A549 (cell line): ENCODE data around the gene EIF1AD. TPM values are rescaled to one million over a fixed set of nuclear protein-coding genes. Genes with fewer than 3 reads are reported as not detected.

Experiments
- ATAC-seq, 2 experiments: fragments of 200-7000 bp in 1 of 2; fragments of >200 bp in 1 of 2; cut with Nextera tagmentation in 1 of 2; cut with Tn5 transposase in 1 of 2; 3 replicates each; pipeline versions ENCODE4 v1.8.0 to v1.9.1; 2018 to 2020; ENCODE audit warnings: mild to moderate bottlenecking in 1 of 2, moderate library complexity in 1 of 2
- CTCF ChIA-PET: fragments of 300-600 bp; sonication (Branson Sonifier 250); formaldehyde crosslinking; extraction: SDS; loops from one replicate; lab custom pipeline; 2021; ENCODE audit warnings: antibody characterized with exemption, inconsistent platforms; lab: Yijun Ruan, JAX
- POLR2A ChIA-PET: fragments of 350-600 bp; formaldehyde crosslinking; extraction: SDS; loops from one replicate; lab custom pipeline; 2021; ENCODE audit warnings: antibody characterized with exemption, inconsistent platforms; lab: Yijun Ruan, JAX
- DNase-seq, 2 experiments: peaks; one replicate each; pipeline versions ENCODE4 v3.0.0 to v3.0.0-alpha.2; 2011 to 2016; ENCODE audit warnings: low read depth in 1 of 2, low spot score in 1 of 2
- FAIRE-seq: peaks from 2 replicates; lab custom pipeline; 2011; peaks lifted over from hg19 to GRCh38; lab: Jason Lieb, UNC
- H3K27ac ChIP-seq, 2 experiments: fragments of >200 bp; sonication (Bioruptor Twin); formaldehyde crosslinking; 3 replicates each; pipeline ENCODE4 v1.5.1; 2016 to 2017
- H3K4me1 ChIP-seq: fragments of >200 bp; sonication (Bioruptor Twin); formaldehyde crosslinking; 3 replicates; pipeline ENCODE4 v1.6.1; 2016
- H3K4me2 ChIP-seq: fragments of >200 bp; sonication (Bioruptor Twin); formaldehyde crosslinking; 3 replicates; pipeline ENCODE4 v1.6.1; 2016
- H3K4me3 ChIP-seq: fragments of >200 bp; sonication (Bioruptor Twin); formaldehyde crosslinking; 3 replicates; pipeline ENCODE4 v1.5.1; 2016
- H3K9me3 ChIP-seq: fragments of >200 bp; sonication (Bioruptor Twin); formaldehyde crosslinking; 3 replicates; pipeline ENCODE4 v1.6.1; 2016
- CHD4 ChIP-seq: fragments of 200-600 bp; sonication (generic); IDR thresholded peaks from 2 replicates; pipeline ENCODE4 v1.6.1; 2016; ENCODE audit warnings: antibody characterized with exemption, mild to moderate bottlenecking, borderline replicate concordance
- CTCF ChIP-seq: fragments of >200 bp; sonication (Bioruptor Twin); formaldehyde crosslinking; IDR thresholded peaks from 3 replicates; pipeline ENCODE4 v1.5.1; 2016
- E2F6 ChIP-seq: IDR thresholded peaks from 2 replicates; pipeline ENCODE4 v1.6.1; 2012; ENCODE audit warnings: low read depth, borderline replicate concordance
- ELK1 ChIP-seq: fragments of 150-350 bp; IDR thresholded peaks from 2 replicates; pipeline ENCODE4 v1.6.1; 2014; ENCODE audit warnings: low read depth, mild to moderate bottlenecking, low read length
- EP300 ChIP-seq, 2 experiments: fragments of >200 bp; sonication (Bioruptor Twin); formaldehyde crosslinking; IDR thresholded peaks; 2 replicates in 1 of 2; 3 replicates in 1 of 2; pipeline ENCODE4 v1.6.1; 2016 to 2017
- FOSL2 ChIP-seq, 2 experiments: fragments of 450-650 bp in 1 of 2; fragments of >200 bp in 1 of 2; sonication (Bioruptor Twin) in 1 of 2; formaldehyde crosslinking; IDR thresholded peaks; 2 replicates each; pipeline versions ENCODE4 v1.5.0 to v1.6.1; 2016 to 2020; ENCODE audit warnings: mild to moderate bottlenecking in 1 of 2, moderate library complexity in 1 of 2
- FOXS1 ChIP-seq: fragments of 250-450 bp; sonication (Bioruptor Pico); IDR thresholded peaks from 2 replicates; pipeline ENCODE4 v1.5.0; 2020; ENCODE audit warnings: mild to moderate bottlenecking, moderate library complexity
- HDAC2 ChIP-seq: fragments of 200-600 bp; sonication (generic); IDR thresholded peaks from 2 replicates; pipeline ENCODE4 v1.6.1; 2016
- HES2 ChIP-seq: fragments of >200 bp; sonication (Bioruptor Twin); formaldehyde crosslinking; IDR thresholded peaks from 2 replicates; pipeline ENCODE4 v1.6.1; 2016
- JUN ChIP-seq, 2 experiments: fragments of >200 bp; sonication (Bioruptor Twin); formaldehyde crosslinking; IDR thresholded peaks; 2 replicates in 1 of 2; 3 replicates in 1 of 2; pipeline ENCODE4 v1.6.1; 2016 to 2017
- MAX ChIP-seq: IDR thresholded peaks from 2 replicates; pipeline ENCODE4 v1.6.1; 2012
- MYC ChIP-seq: IDR thresholded peaks from 2 replicates; pipeline ENCODE4 v1.6.1; 2012; ENCODE audit warnings: mild to moderate bottlenecking, inconsistent platforms, low read length, improper control_type of control experiment, borderline replicate concordance
- NFE2L2 ChIP-seq: fragments of 150-350 bp; conservative IDR thresholded peaks from 2 replicates; pipeline ENCODE4 v1.6.1; 2014; ENCODE audit warnings: low read length
- NR3C1 ChIP-seq: fragments of >200 bp; sonication (Bioruptor Twin); formaldehyde crosslinking; IDR thresholded peaks from 3 replicates; pipeline ENCODE4 v1.6.1; 2017
- POLR2AphosphoS2 ChIP-seq: conservative IDR thresholded peaks from 2 replicates; pipeline ENCODE4 v1.6.1; 2012; ENCODE audit warnings: low read length, improper control_type of control experiment, inconsistent platforms
- RAD21 ChIP-seq, 2 experiments: fragments of >200 bp in 1 of 2; sonication (Bioruptor Twin) in 1 of 2; formaldehyde crosslinking in 1 of 2; IDR thresholded peaks in 1 of 2; conservative IDR thresholded peaks in 1 of 2; 2 replicates in 1 of 2; 3 replicates in 1 of 2; pipeline ENCODE4 v1.6.1; 2012 to 2018; ENCODE audit warnings: inconsistent platforms in 1 of 2
- TFCP2L1 ChIP-seq: fragments of 250-450 bp; sonication (Bioruptor Pico); IDR thresholded peaks from 2 replicates; pipeline ENCODE4 v1.5.0; 2021; ENCODE audit warnings: mild to moderate bottlenecking
- ZFP36 ChIP-seq: fragments of 450-650 bp; IDR thresholded peaks from 2 replicates; pipeline ENCODE4 v1.6.1; 2014; ENCODE audit warnings: borderline replicate concordance; ENCODE audit not compliant: partially characterized antibody
- ZNF302 ChIP-seq: fragments of 250-450 bp; sonication (Bioruptor Pico); IDR thresholded peaks from 2 replicates; pipeline ENCODE4 v1.9.0; 2021; ENCODE audit warnings: inconsistent platforms, mild to moderate bottlenecking, moderate library complexity
- WGBS: methylation state at CpG from one replicate; pipeline ENCODE4 v1.1.6; 2017; ENCODE audit errors: missing lambda C conversion rate; 5-methylcytosine and 5-hydroxymethylcytosine counted together
- polyA plus RNA-seq, 4 experiments: library from polyadenylated mRNA; depleted of rRNA in 3 of 4; stranded (reverse); fragments of >200 nt; fragmentation: RNase III in 1 of 4; extraction: RNeasy Plus Mini Kit Qiagen cat#74134 plus additional on column Dnase treatment in 1 of 4; gene quantifications; 2 replicates in 3 of 4; 3 replicates in 1 of 4; pipeline ENCODE4 v1.2.3, GENCODE V29; 2011 to 2017

Gene EIF1AD
- polyA plus RNA-seq, 2 of the 4 experiments (the other 2 are of a cell fraction): 38.6 to 41.0 TPM

- peaks cover 10% of the 10 kb centered on the region; the same call in 2 of the 3 replicates for H3K4me1 ChIP-seq
- no peak overlapping the region for H3K27ac ChIP-seq
- H3K9me3 ChIP-seq: no peaks in the 10 kb centered on the region
- POLR2A ChIA-PET: no interaction called here
- TF ChIP-seq NR3C1: no peak
- TF ChIP-seq RAD21 (conservative IDR thresholded peaks at IDR 0.05 in 1 of 2, IDR thresholded peaks at IDR 0.05 in 1 of 2): no peak
- TF ChIP-seq HES2: no peak
- TF ChIP-seq FOSL2 (IDR thresholded peaks at IDR 0.05): no peak
- no peak for TF ChIP-seq FOSL2 (CRISPR knock-in tag; IDR thresholded peaks at IDR 0.05)
- peak; percentile 45; the same call in 1 of the 2 replicates for TF ChIP-seq POLR2AphosphoS2
- no peak overlapping the region for H3K4me2 ChIP-seq
- WGBS: 93% methylated on average over 13 of the region's 13 CpGs
- DNase-seq (no peak), ATAC-seq (no peak), FAIRE-seq (no peak)
- CTCF ChIA-PET: interaction anchor here (0.7 to 11.6 kb wide), 4 partner anchors 15 to 49 kb away, joined by 3 to 121 read pairs (median 8); no protein-coding TSS in a partner anchor
- no peak overlapping the region for H3K4me3 ChIP-seq
Measured at GRCh38 chr11:66006134-66006890, 4.4 kb upstream of the EIF1AD start.

GRCh38 chr11:66004186-66004585 is 2.2 kb upstream of the EIF1AD start:
- POLR2A ChIA-PET: no interaction called here
- no peak for ATAC-seq
- no peak for TF ChIP-seq CHD4
- no peak for TF ChIP-seq JUN (IDR thresholded peaks at IDR 0.05)
- no peak for TF ChIP-seq ZNF302 (CRISPR knock-in tag)
- no peak for TF ChIP-seq EP300 (IDR thresholded peaks at IDR 0.05)
- TF ChIP-seq E2F6: no peak
- TF ChIP-seq CTCF: no peak
- TF ChIP-seq ELK1: no peak
- TF ChIP-seq FOXS1 (CRISPR knock-in tag): no peak
- no peak for TF ChIP-seq TFCP2L1
- TF ChIP-seq MAX: no peak
- TF ChIP-seq ZFP36: no peak
- TF ChIP-seq HDAC2: no peak
- TF ChIP-seq MYC: no peak
- no peak for TF ChIP-seq NFE2L2
- CTCF ChIA-PET: interaction anchor here (0.7 to 11.6 kb wide), 6 partner anchors 9 to 145 kb away, joined by 3 to 121 read pairs (median 6); partner anchors contain the start of gene FIBP
- WGBS: 86% methylated on average over 4 of the region's 4 CpGs
- Histone ChIP-seq H3K4me3 (no peak overlapping the region), H3K9me3 (no peaks in the 10 kb centered on the region), H3K4me1 (peaks cover 18% of the 10 kb centered on the region), H3K4me2 (no peak overlapping the region), H3K27ac (no peak overlapping the region)
- FAIRE-seq: no peak
- DNase-seq: no peak
